ENCODE results near the gene NRXN3. TPM values are rescaled to one million over a fixed set of nuclear protein-coding genes. Genes with fewer than 3 reads are reported as not detected.

The NRXN3 gene
- total and polyA plus RNA-seq, 2 experiments from 2014 or later: 1.0 to 1.8 TPM

- H3K4me2 ChIP-seq: no peak overlapping the region
- no peaks in the 10 kb centered on the region for H3F3A ChIP-seq (replicated peaks; ENCODE audit: low read depth)
- no peaks in the 10 kb centered on the region for H3K27me3 Mint-ChIP-seq (ENCODE audit: insufficient read depth, low read depth, poor library complexity)
- no peaks in the 10 kb centered on the region for H3K4me1 Mint-ChIP-seq
- TF ChIP-seq ZNF462 (CRISPR knock-in tag; IDR thresholded peaks at IDR 0.05): no peak
- no peak for TF ChIP-seq NANOG (IDR thresholded peaks at IDR 0.05; ENCODE audit: borderline replicate concordance)
- no peak for TF ChIP-seq ZNF114 (CRISPR knock-in tag; IDR thresholded peaks at IDR 0.05)
- no peak for TF ChIP-seq ZNF331 (CRISPR knock-in tag; IDR thresholded peaks at IDR 0.05; ENCODE audit: low read depth)
- no peak for TF ChIP-seq EZH2 (IDR thresholded peaks at IDR 0.05; ENCODE audit: low read depth, unreplicated experiment)
- H3K36me3 ChIP-seq (ENCODE audit: insufficient read depth): no peaks in the 10 kb centered on the region
- H3K36me3 Mint-ChIP-seq (ENCODE audit: low read depth): no peaks in the 10 kb centered on the region
- no peak for DNase-seq (ENCODE audit: low spot score)
- no peak overlapping the region for H2AFZ ChIP-seq
- no peaks in the 10 kb centered on the region for H3K9me3 Mint-ChIP-seq
- H3K9me2 ChIP-seq (ENCODE audit: insufficient read depth): no peaks in the 10 kb centered on the region
- H3K79me2 ChIP-seq (replicated peaks; ENCODE audit: insufficient read depth): no peaks in the 10 kb centered on the region
- H3K27ac ChIP-seq (ENCODE audit: low read depth): no peak overlapping the region
- no peaks in the 10 kb centered on the region for H4K20me1 ChIP-seq (replicated peaks; ENCODE audit: insufficient read depth)
- no peak for ATAC-seq
- H3K27me3 ChIP-seq (ENCODE audit: insufficient read depth): no peaks in the 10 kb centered on the region
- no peaks in the 10 kb centered on the region for H3K4me1 ChIP-seq (ENCODE audit: insufficient read depth)
- no peak overlapping the region for H3K27ac Mint-ChIP-seq
- H3K4me3 ChIP-seq: no peak overlapping the region
- no peak overlapping the region for H3K4me3 Mint-ChIP-seq
Observed at GRCh38 chr14:78455896-78456435, 285.8 kb downstream of the NRXN3 start.

- H3K9me3 Mint-ChIP-seq: peaks cover 5% of the 10 kb centered on the region; the same call in 2 of the 3 replicates
- H3K36me3 Mint-ChIP-seq (ENCODE audit: low read depth): no peaks in the 10 kb centered on the region
- H3K4me1 ChIP-seq (ENCODE audit: insufficient read depth): no peaks in the 10 kb centered on the region
- ATAC-seq (no peak), DNase-seq (ENCODE audit: low spot score) (no peak)
- no peak overlapping the region for H3K4me3 ChIP-seq
- no peaks in the 10 kb centered on the region for H3K27me3 Mint-ChIP-seq (ENCODE audit: insufficient read depth, low read depth, poor library complexity)
- no peaks in the 10 kb centered on the region for H3K9me2 ChIP-seq (ENCODE audit: insufficient read depth)
- H3K27me3 ChIP-seq (ENCODE audit: insufficient read depth): no peaks in the 10 kb centered on the region
- H3K4me1 Mint-ChIP-seq: no peaks in the 10 kb centered on the region
- H3K27ac ChIP-seq (ENCODE audit: low read depth): no peak overlapping the region
- no peak overlapping the region for H2AFZ ChIP-seq
- H3K27ac Mint-ChIP-seq: no peak overlapping the region
- H3F3A ChIP-seq (replicated peaks; ENCODE audit: low read depth): no peaks in the 10 kb centered on the region
- H4K20me1 ChIP-seq (replicated peaks; ENCODE audit: insufficient read depth): no peaks in the 10 kb centered on the region
- no peaks in the 10 kb centered on the region for H3K79me2 ChIP-seq (replicated peaks; ENCODE audit: insufficient read depth)
- H3K36me3 ChIP-seq (ENCODE audit: insufficient read depth): no peaks in the 10 kb centered on the region
- no peak overlapping the region for H3K4me3 Mint-ChIP-seq
- H3K4me2 ChIP-seq: no peak overlapping the region
- TF ChIP-seq EZH2 (IDR thresholded peaks at IDR 0.05; ENCODE audit: low read depth, unreplicated experiment) (no peak), ZNF462 (CRISPR knock-in tag; IDR thresholded peaks at IDR 0.05) (no peak), CREB1 (CRISPR knock-in tag; IDR thresholded peaks at IDR 0.05; ENCODE audit: low read depth) (no peak), POLR2AphosphoS5 (IDR thresholded peaks at IDR 0.05; ENCODE audit: low read depth) (no peak)
Observed at GRCh38 chr14:78469947-78470346, 299.8 kb downstream of the NRXN3 start.

Data from GM23338 (cell line).